ENCODE results near the gene B4GAT1. TPM values are rescaled to one million over a fixed set of nuclear protein-coding genes. Genes with fewer than 3 reads are reported as not detected.

The B4GAT1 gene
- total and polyA plus RNA-seq, 9 of the 15 experiments (the other 6 are each of a cell fraction or from before 2014, with no cell fraction given) = 0.86 to 9.5 (median 3.8) TPM

Small RNA genes lying within 50 kb of the gene (small RNA-seq; reads per million reads assigned to genes)
- gene RF00017 = not detected
- gene RNU1-84P = not detected

Other genes starting within 250 kb of the B4GAT1 start
Only the 7 nearest of the 19 such genes appear.
- 0.61 TPM in 1 of 2 replicates, not detected in the other for gene CNIH2, start 69.5 kb downstream of the B4GAT1 start, total RNA-seq (2014; rRNA removed)
- gene CNIH2, start 69.5 kb downstream of the B4GAT1 start, total RNA-seq (2014; rRNA removed; fragmentation: Illumina TruSeq; extraction: Trizol) = not detected in 2 replicates
- gene CNIH2, start 69.5 kb downstream of the B4GAT1 start, total RNA-seq (2015; rRNA removed; fragmentation: Illumina TruSeq; extraction: Trizol) = 0.11 and 0.40 TPM in 2 replicates
- gene CNIH2, start 69.5 kb downstream of the B4GAT1 start, total RNA-seq (2021) = 0.89 and 1.1 TPM in 2 replicates
- 0.26 and 0.30 TPM in 2 replicates for gene CNIH2, start 69.5 kb downstream of the B4GAT1 start, polyA plus RNA-seq (2011; rRNA removed)
- gene CNIH2, start 69.5 kb downstream of the B4GAT1 start, polyA plus RNA-seq (2014; fragmentation: Illumina TruSeq; extraction: Trizol) = 0.36 and 0.65 TPM in 2 replicates
- gene CNIH2, start 69.5 kb downstream of the B4GAT1 start, polyA plus RNA-seq (2014; fragmentation: Nextera tagmentation; extraction: Ambion mirVana) = not detected
- gene CNIH2, start 69.5 kb downstream of the B4GAT1 start, polyA plus RNA-seq (2014; rRNA removed) = 0.27 and 0.55 TPM in 2 replicates
- 121 and 158 TPM in 2 replicates for gene YIF1A, start 58.5 kb downstream of the B4GAT1 start, total RNA-seq (2014; rRNA removed)
- 29.4 and 39.3 TPM in 2 replicates for gene YIF1A, start 58.5 kb downstream of the B4GAT1 start, total RNA-seq (2014; rRNA removed; fragmentation: Illumina TruSeq; extraction: Trizol)
- gene YIF1A, start 58.5 kb downstream of the B4GAT1 start, total RNA-seq (2015; rRNA removed; fragmentation: Illumina TruSeq; extraction: Trizol) = 44.8 and 51.6 TPM in 2 replicates
- gene YIF1A, start 58.5 kb downstream of the B4GAT1 start, total RNA-seq (2021) = 108 and 120 TPM in 2 replicates
- gene YIF1A, start 58.5 kb downstream of the B4GAT1 start, polyA plus RNA-seq (2011; rRNA removed) = 77.2 and 108 TPM in 2 replicates
- 111 and 119 TPM in 2 replicates for gene YIF1A, start 58.5 kb downstream of the B4GAT1 start, polyA plus RNA-seq (2014; fragmentation: Illumina TruSeq; extraction: Trizol)
- gene YIF1A, start 58.5 kb downstream of the B4GAT1 start, polyA plus RNA-seq (2014; fragmentation: Nextera tagmentation; extraction: Ambion mirVana) = 10 to 100 TPM in 1 of 2 experiments, 1 to 10 TPM in 1; 8.6 to 33.6 TPM
- gene YIF1A, start 58.5 kb downstream of the B4GAT1 start, polyA plus RNA-seq (2014; rRNA removed) = 83.6 and 96.7 TPM in 2 replicates
- gene TMEM151A, start 55.7 kb downstream of the B4GAT1 start, total RNA-seq (2014; rRNA removed) = not detected in 2 replicates
- gene TMEM151A, start 55.7 kb downstream of the B4GAT1 start, total RNA-seq (2014; rRNA removed; fragmentation: Illumina TruSeq; extraction: Trizol) = not detected in 2 replicates
- gene TMEM151A, start 55.7 kb downstream of the B4GAT1 start, total RNA-seq (2015; rRNA removed; fragmentation: Illumina TruSeq; extraction: Trizol) = not detected in 2 replicates
- not detected in 2 replicates for gene TMEM151A, start 55.7 kb downstream of the B4GAT1 start, total RNA-seq (2021)
- not detected in 2 replicates for gene TMEM151A, start 55.7 kb downstream of the B4GAT1 start, polyA plus RNA-seq (2011; rRNA removed)
- not detected in 2 replicates for gene TMEM151A, start 55.7 kb downstream of the B4GAT1 start, polyA plus RNA-seq (2014; fragmentation: Illumina TruSeq; extraction: Trizol)
- not detected for gene TMEM151A, start 55.7 kb downstream of the B4GAT1 start, polyA plus RNA-seq (2014; fragmentation: Nextera tagmentation; extraction: Ambion mirVana)
- gene TMEM151A, start 55.7 kb downstream of the B4GAT1 start, polyA plus RNA-seq (2014; rRNA removed) = not detected in 2 replicates
- gene CD248, start 30.6 kb downstream of the B4GAT1 start, total RNA-seq (2014; rRNA removed) = not detected in 2 replicates
- not detected in 2 replicates for gene CD248, start 30.6 kb downstream of the B4GAT1 start, total RNA-seq (2014; rRNA removed; fragmentation: Illumina TruSeq; extraction: Trizol)
- gene CD248, start 30.6 kb downstream of the B4GAT1 start, total RNA-seq (2015; rRNA removed; fragmentation: Illumina TruSeq; extraction: Trizol) = not detected in 2 replicates
- gene CD248, start 30.6 kb downstream of the B4GAT1 start, total RNA-seq (2021) = 0.09 and 0.20 TPM in 2 replicates
- not detected in 2 replicates for gene CD248, start 30.6 kb downstream of the B4GAT1 start, polyA plus RNA-seq (2011; rRNA removed)
- gene CD248, start 30.6 kb downstream of the B4GAT1 start, polyA plus RNA-seq (2014; fragmentation: Illumina TruSeq; extraction: Trizol) = not detected in 2 replicates
- gene CD248, start 30.6 kb downstream of the B4GAT1 start, polyA plus RNA-seq (2014; fragmentation: Nextera tagmentation; extraction: Ambion mirVana) = not detected
- not detected in 2 replicates for gene CD248, start 30.6 kb downstream of the B4GAT1 start, polyA plus RNA-seq (2014; rRNA removed)
- gene RIN1, start 11.2 kb downstream of the B4GAT1 start, total RNA-seq (2014; rRNA removed) = 0.73 and 0.90 TPM in 2 replicates
- 0.25 TPM in 1 of 2 replicates, not detected in the other for gene RIN1, start 11.2 kb downstream of the B4GAT1 start, total RNA-seq (2014; rRNA removed; fragmentation: Illumina TruSeq; extraction: Trizol)
- gene RIN1, start 11.2 kb downstream of the B4GAT1 start, total RNA-seq (2015; rRNA removed; fragmentation: Illumina TruSeq; extraction: Trizol) = 0.34 and 0.47 TPM in 2 replicates
- gene RIN1, start 11.2 kb downstream of the B4GAT1 start, total RNA-seq (2021) = 0.40 and 1.2 TPM in 2 replicates
- gene RIN1, start 11.2 kb downstream of the B4GAT1 start, polyA plus RNA-seq (2011; rRNA removed) = 0.20 and 0.35 TPM in 2 replicates
- 0.36 and 0.43 TPM in 2 replicates for gene RIN1, start 11.2 kb downstream of the B4GAT1 start, polyA plus RNA-seq (2014; fragmentation: Illumina TruSeq; extraction: Trizol)
- gene RIN1, start 11.2 kb downstream of the B4GAT1 start, polyA plus RNA-seq (2014; fragmentation: Nextera tagmentation; extraction: Ambion mirVana) = under 1 TPM in 1 of 2 experiments, not detected in 1; 0.01 TPM
- gene RIN1, start 11.2 kb downstream of the B4GAT1 start, polyA plus RNA-seq (2014; rRNA removed) = 0.26 and 0.48 TPM in 2 replicates
- 76.9 and 78.8 TPM in 2 replicates for gene BRMS1, start 2.5 kb downstream of the B4GAT1 start, total RNA-seq (2014; rRNA removed)
- gene BRMS1, start 2.5 kb downstream of the B4GAT1 start, total RNA-seq (2014; rRNA removed; fragmentation: Illumina TruSeq; extraction: Trizol) = 23.2 and 31.8 TPM in 2 replicates
- gene BRMS1, start 2.5 kb downstream of the B4GAT1 start, total RNA-seq (2015; rRNA removed; fragmentation: Illumina TruSeq; extraction: Trizol) = 59.9 and 65.3 TPM in 2 replicates
- gene BRMS1, start 2.5 kb downstream of the B4GAT1 start, total RNA-seq (2021) = 47.4 and 47.6 TPM in 2 replicates
- gene BRMS1, start 2.5 kb downstream of the B4GAT1 start, polyA plus RNA-seq (2011; rRNA removed) = 29.3 and 33.4 TPM in 2 replicates
- 33.3 and 44.6 TPM in 2 replicates for gene BRMS1, start 2.5 kb downstream of the B4GAT1 start, polyA plus RNA-seq (2014; fragmentation: Illumina TruSeq; extraction: Trizol)
- 1 to 10 TPM; 2.2 to 4.5 TPM for gene BRMS1, start 2.5 kb downstream of the B4GAT1 start, polyA plus RNA-seq (2014; fragmentation: Nextera tagmentation; extraction: Ambion mirVana)
- 65.5 and 67.8 TPM in 2 replicates for gene BRMS1, start 2.5 kb downstream of the B4GAT1 start, polyA plus RNA-seq (2014; rRNA removed)
- 13.3 and 22.5 TPM in 2 replicates for gene SLC29A2, start 24.1 kb upstream of the B4GAT1 start, total RNA-seq (2014; rRNA removed)
- 6.2 and 8.8 TPM in 2 replicates for gene SLC29A2, start 24.1 kb upstream of the B4GAT1 start, total RNA-seq (2014; rRNA removed; fragmentation: Illumina TruSeq; extraction: Trizol)
- 14.2 and 16.1 TPM in 2 replicates for gene SLC29A2, start 24.1 kb upstream of the B4GAT1 start, total RNA-seq (2015; rRNA removed; fragmentation: Illumina TruSeq; extraction: Trizol)
- 48.6 and 50.5 TPM in 2 replicates for gene SLC29A2, start 24.1 kb upstream of the B4GAT1 start, total RNA-seq (2021)
- gene SLC29A2, start 24.1 kb upstream of the B4GAT1 start, polyA plus RNA-seq (2011; rRNA removed) = 22.0 and 35.8 TPM in 2 replicates
- 43.1 and 47.4 TPM in 2 replicates for gene SLC29A2, start 24.1 kb upstream of the B4GAT1 start, polyA plus RNA-seq (2014; fragmentation: Illumina TruSeq; extraction: Trizol)
- gene SLC29A2, start 24.1 kb upstream of the B4GAT1 start, polyA plus RNA-seq (2014; fragmentation: Nextera tagmentation; extraction: Ambion mirVana) = 1 to 10 TPM; 2.4 to 2.5 TPM
- gene SLC29A2, start 24.1 kb upstream of the B4GAT1 start, polyA plus RNA-seq (2014; rRNA removed) = 39.3 and 48.7 TPM in 2 replicates